HepG2 (cell line): ENCODE results near the gene DNAAF9. TPM values are rescaled to one million over a fixed set of nuclear protein-coding genes. Genes with fewer than 3 reads are reported as not detected.

Experiments
- FOXP4 ChIP-seq: sonication (generic); formaldehyde crosslinking; IDR thresholded peaks from 2 replicates; pipeline ENCODE4 v1.4.0; 2020; ENCODE audit warnings: missing genetic modification reagents
- HNF1B ChIP-seq: sonication (generic); formaldehyde crosslinking; IDR thresholded peaks from 2 replicates; pipeline ENCODE4 v1.5.1; 2020; ENCODE audit warnings: mild to moderate bottlenecking, moderate library complexity, missing genetic modification reagents
- HNF4G ChIP-seq, 2 experiments: sonication (generic) in 1 of 2; formaldehyde crosslinking in 1 of 2; IDR thresholded peaks; 2 replicates each; pipeline versions ENCODE4 v1.4.0 to v1.6.1; 2011 to 2020; ENCODE audit warnings: borderline replicate concordance in 2 of 2, low read depth in 2 of 2, mild to moderate bottlenecking in 2 of 2, low read length in 1 of 2, missing genetic modification reagents in 1 of 2, moderate library complexity in 1 of 2
- IKZF5 ChIP-seq: IDR thresholded peaks from 2 replicates; pipeline ENCODE4 v1.6.1; 2018; ENCODE audit warnings: missing genetic modification reagents, mild to moderate bottlenecking, missing compliant biosample characterization
- KAT2B ChIP-seq: fragments of 150-350 bp; IDR thresholded peaks from 2 replicates; pipeline ENCODE4 v1.6.1; 2014; ENCODE audit warnings: low read depth, low read length, borderline replicate concordance
- KLF16 ChIP-seq, 2 experiments: sonication (generic) in 1 of 2; formaldehyde crosslinking in 1 of 2; IDR thresholded peaks; 2 replicates each; pipeline versions ENCODE4 v1.6.1 to v1.8.0; 2016 to 2023; ENCODE audit warnings: missing genetic modification reagents in 2 of 2, missing compliant biosample characterization in 1 of 2
- MBNL3 ChIP-seq: fragments of 250-450 bp; sonication (Bioruptor Pico); conservative IDR thresholded peaks from 2 replicates; pipeline ENCODE4 v1.8.0; 2022; ENCODE audit warnings: mild to moderate bottlenecking, inconsistent platforms
- MYPOP ChIP-seq: sonication (generic); formaldehyde crosslinking; IDR thresholded peaks from 2 replicates; pipeline ENCODE4 v1.8.1; 2023; ENCODE audit warnings: mild to moderate bottlenecking, moderate library complexity, missing genetic modification reagents
- NCOR1 ChIP-seq: fragments of 200-600 bp; sonication (generic); IDR thresholded peaks from 2 replicates; pipeline ENCODE4 v1.7.0; 2017; ENCODE audit warnings: antibody characterized with exemption, low read length, borderline replicate concordance
- NR2C2 ChIP-seq: sonication (generic); formaldehyde crosslinking; IDR thresholded peaks from 2 replicates; pipeline ENCODE4 v1.4.0; 2020; ENCODE audit warnings: missing genetic modification reagents, mild to moderate bottlenecking, moderate library complexity, borderline replicate concordance
- PHB2 ChIP-seq: fragments of 450-650 bp; IDR thresholded peaks from 2 replicates; pipeline ENCODE4 v1.6.1; 2018; ENCODE audit not compliant: partially characterized antibody
- SAFB2 ChIP-seq: sonication (generic); formaldehyde crosslinking; IDR thresholded peaks from 2 replicates; pipeline ENCODE4 v1.5.1; 2020; ENCODE audit warnings: missing genetic modification reagents, low read depth, mild to moderate bottlenecking, borderline replicate concordance
- TEAD3 ChIP-seq: optimal IDR thresholded peaks from 2 replicates; pipeline ENCODE3; 2016; ENCODE audit warnings: borderline replicate concordance
- ZNF350 ChIP-seq: sonication (generic); formaldehyde crosslinking; IDR thresholded peaks from 2 replicates; pipeline ENCODE4 v1.4.0; 2020; ENCODE audit warnings: mild to moderate bottlenecking, low read depth, missing genetic modification reagents, borderline replicate concordance
- ZNF574 ChIP-seq: sonication (generic); formaldehyde crosslinking; IDR thresholded peaks from 2 replicates; pipeline ENCODE4 v1.4.0; 2020; ENCODE audit warnings: missing genetic modification reagents
- ZNF75D ChIP-seq: sonication (generic); formaldehyde crosslinking; IDR thresholded peaks from 2 replicates; pipeline ENCODE4 v1.8.1; 2023; ENCODE audit warnings: missing genetic modification reagents, mild to moderate bottlenecking, borderline replicate concordance
- ZNF788 ChIP-seq: sonication (generic); formaldehyde crosslinking; IDR thresholded peaks from 2 replicates; pipeline ENCODE4 v1.5.0; 2020; ENCODE audit warnings: mild to moderate bottlenecking, missing genetic modification reagents, borderline replicate concordance
- polyA plus RNA-seq, 8 experiments: library from polyadenylated mRNA; depleted of rRNA in 3 of 8; stranded (reverse) in 7 of 8; unstranded in 1 of 8; fragments of >200 nt; fragmentation: Illumina TruSeq in 4 of 8; extraction: Trizol in 4 of 8; gene quantifications; 2 replicates each; pipeline versions ENCODE4 v1.2.1 to v1.2.3, GENCODE V29; 2011 to 2016; ENCODE audit warnings: low read depth in 4 of 8, missing spikeins in 1 of 8, mixed read lengths in 1 of 8; ENCODE audit not compliant: insufficient read depth in 1 of 8
- total RNA-seq, 5 experiments: library from RNA; depleted of rRNA; stranded (reverse); fragments of >200 nt; fragmentation: Illumina TruSeq; extraction: Trizol; gene quantifications; 2 replicates each; pipeline ENCODE4 v1.2.3, GENCODE V29; 2016; ENCODE audit warnings: low read depth in 1 of 5

DNAAF9 gene
- total and polyA plus RNA-seq, 2 of the 13 experiments (the other 11 are each of a cell fraction or from before 2014, with no cell fraction given), result 10.5 to 14.9 TPM

- TF ChIP-seq SAFB2 (CRISPR knock-in tag), result no peak
- TF ChIP-seq HNF4G (IDR thresholded peaks at IDR 0.05; ENCODE audit: borderline replicate concordance, low read depth, low read length), result peak; percentile 91
- TF ChIP-seq HNF4G (CRISPR knock-in tag; IDR thresholded peaks at IDR 0.05; ENCODE audit: borderline replicate concordance, low read depth), result no peak; the same call in 1 of the 2 replicates
- peak; percentile 80 for TF ChIP-seq NR2C2 (CRISPR knock-in tag)
- TF ChIP-seq KAT2B, result no peak
- no peak for TF ChIP-seq PHB2
- 0 out of 2 replicates have a peak, but pooled peaks have one; percentile 28 for TF ChIP-seq ZNF574 (CRISPR knock-in tag)
- TF ChIP-seq MYPOP (CRISPR knock-in tag), result 0 out of 2 replicates have a peak, but pooled peaks have one; percentile 20
- TF ChIP-seq KLF16 (CRISPR knock-in tag; IDR thresholded peaks at IDR 0.05), result no peak
- no peak for TF ChIP-seq HNF1B
- peak; percentile 25; the same call in 1 of the 2 replicates for TF ChIP-seq ZNF350 (CRISPR knock-in tag)
- TF ChIP-seq ZNF788 (CRISPR knock-in tag), result no peak
- peak; percentile 12 for TF ChIP-seq TEAD3
- TF ChIP-seq NCOR1, result 0 out of 2 replicates have a peak, but pooled peaks have one; percentile 68
- no peak for TF ChIP-seq MBNL3 (CRISPR knock-in tag)
- no peak for TF ChIP-seq ZNF75D
- 0 out of 2 replicates have a peak, but pooled peaks have one; percentile 23 for TF ChIP-seq IKZF5 (CRISPR knock-in tag)
- 0 out of 2 replicates have a peak, but pooled peaks have one; percentile 54 for TF ChIP-seq FOXP4 (CRISPR knock-in tag)
Measured at GRCh38 chr20:3413393-3413889, 6.0 kb upstream of the DNAAF9 start (continued).
